DND-41 (cell line): ENCODE data around the gene MEGF6.
"Not testable (repeated sequence)": the region's sequence is repeated elsewhere in the genome, so short reads cannot be mapped to it uniquely, and the experiment has no call there.

Experiments
- EZH2 ChIP-seq: IDR thresholded peaks from 3 replicates; pipeline ENCODE4 v1.6.1; 2012; ENCODE audit warnings: borderline replicate concordance, low read depth, mild to moderate bottlenecking, moderate library complexity, low read length, inconsistent platforms; ENCODE audit not compliant: severe bottlenecking
- TF ChIP-seq, protein P1 (sequence below): IDR thresholded peaks from 2 replicates; pipeline ENCODE4 v1.5.1; 2012; ENCODE audit warnings: borderline replicate concordance, low read length, moderate library complexity, mild to moderate bottlenecking; ENCODE audit not compliant: poor library complexity, severe bottlenecking; ENCODE audit errors: extremely low read depth

DNA sequence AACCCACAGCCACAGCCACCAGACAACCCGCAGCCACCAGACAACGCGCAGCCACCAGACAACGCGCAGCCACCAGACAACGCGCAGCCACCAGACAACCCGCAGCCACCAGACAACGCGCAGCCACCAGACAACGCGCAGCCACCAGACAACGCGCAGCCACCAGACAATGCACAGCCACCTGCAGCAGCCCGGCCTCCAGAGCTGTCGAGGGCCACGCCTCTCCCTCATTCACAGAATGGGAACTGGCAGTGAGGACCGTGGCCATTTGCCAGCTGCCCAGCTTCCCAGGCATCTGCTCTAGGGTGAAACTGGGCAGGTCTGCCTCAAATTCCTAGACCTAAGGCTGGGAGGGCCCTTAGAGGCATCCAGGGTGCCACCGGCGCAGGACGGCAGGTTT lies 27.6 kb downstream of the MEGF6 start:
- TF ChIP-seq, protein P1, sequence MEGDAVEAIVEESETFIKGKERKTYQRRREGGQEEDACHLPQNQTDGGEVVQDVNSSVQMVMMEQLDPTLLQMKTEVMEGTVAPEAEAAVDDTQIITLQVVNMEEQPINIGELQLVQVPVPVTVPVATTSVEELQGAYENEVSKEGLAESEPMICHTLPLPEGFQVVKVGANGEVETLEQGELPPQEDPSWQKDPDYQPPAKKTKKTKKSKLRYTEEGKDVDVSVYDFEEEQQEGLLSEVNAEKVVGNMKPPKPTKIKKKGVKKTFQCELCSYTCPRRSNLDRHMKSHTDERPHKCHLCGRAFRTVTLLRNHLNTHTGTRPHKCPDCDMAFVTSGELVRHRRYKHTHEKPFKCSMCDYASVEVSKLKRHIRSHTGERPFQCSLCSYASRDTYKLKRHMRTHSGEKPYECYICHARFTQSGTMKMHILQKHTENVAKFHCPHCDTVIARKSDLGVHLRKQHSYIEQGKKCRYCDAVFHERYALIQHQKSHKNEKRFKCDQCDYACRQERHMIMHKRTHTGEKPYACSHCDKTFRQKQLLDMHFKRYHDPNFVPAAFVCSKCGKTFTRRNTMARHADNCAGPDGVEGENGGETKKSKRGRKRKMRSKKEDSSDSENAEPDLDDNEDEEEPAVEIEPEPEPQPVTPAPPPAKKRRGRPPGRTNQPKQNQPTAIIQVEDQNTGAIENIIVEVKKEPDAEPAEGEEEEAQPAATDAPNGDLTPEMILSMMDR, result not testable (repeated sequence)
- not testable (repeated sequence) for TF ChIP-seq EZH2
